RWPE2 (cell line): ENCODE data around the gene GAB4.

ENCODE experiments used
- ATAC-seq: fragments of 200-7000 bp; cut with Tn5 transposase; 3 replicates; pipeline ENCODE4 v1.9.1; 2021; ENCODE audit warnings: low read depth
- DNase-seq: peaks from one replicate; pipeline ENCODE4 v3.0.0-alpha.2; 2020; ENCODE audit warnings: low spot score
- H3K27ac ChIP-seq: fragments of 450-650 bp; 2 replicates; pipeline ENCODE4 v1.5.1; 2017; ENCODE audit warnings: mild to moderate bottlenecking; ENCODE audit not compliant: poor library complexity, severe bottlenecking
- H3K27me3 ChIP-seq: fragments of 250-450 bp; sonication (Bioruptor Pico); 2 replicates; pipeline ENCODE4 v1.5.1; 2021; ENCODE audit warnings: mild to moderate bottlenecking, moderate library complexity; ENCODE audit not compliant: insufficient read depth, poor library complexity, severe bottlenecking
- H3K36me3 ChIP-seq: fragments of 250-450 bp; sonication (Bioruptor Pico); 2 replicates; pipeline ENCODE4 v1.5.1; 2020; ENCODE audit warnings: low read depth, mild to moderate bottlenecking, moderate library complexity
- H3K4me1 ChIP-seq: fragments of 250-450 bp; sonication (Bioruptor Pico); 2 replicates; pipeline ENCODE4 v1.5.1; 2021; ENCODE audit warnings: mild to moderate bottlenecking, moderate library complexity; ENCODE audit not compliant: insufficient read depth, poor library complexity, severe bottlenecking
- H3K4me3 ChIP-seq: fragments of 250-450 bp; sonication (Bioruptor Pico); 2 replicates; pipeline ENCODE4 v1.5.1; 2021; ENCODE audit warnings: mild to moderate bottlenecking, moderate library complexity; ENCODE audit not compliant: severe bottlenecking
- H3K9me3 ChIP-seq: fragments of 250-450 bp; sonication (Bioruptor Pico); 2 replicates; pipeline ENCODE4 v1.5.1; 2021; ENCODE audit warnings: mild to moderate bottlenecking, moderate library complexity; ENCODE audit not compliant: severe bottlenecking
- TF ChIP-seq, protein P1 (sequence below): fragments of 450-650 bp; IDR thresholded peaks from one replicate; pipeline ENCODE4 v1.5.1; 2017; ENCODE audit warnings: mild to moderate bottlenecking, moderate library complexity; ENCODE audit not compliant: poor library complexity, severe bottlenecking

Gene GAB4

GRCh38 chr22:16967453-16968217, 40.4 kb downstream of the GAB4 start:
- H3K4me1 ChIP-seq = no peaks in the 10 kb centered on the region
- H3K27me3 ChIP-seq = no peaks in the 10 kb centered on the region
- TF ChIP-seq, protein P1, sequence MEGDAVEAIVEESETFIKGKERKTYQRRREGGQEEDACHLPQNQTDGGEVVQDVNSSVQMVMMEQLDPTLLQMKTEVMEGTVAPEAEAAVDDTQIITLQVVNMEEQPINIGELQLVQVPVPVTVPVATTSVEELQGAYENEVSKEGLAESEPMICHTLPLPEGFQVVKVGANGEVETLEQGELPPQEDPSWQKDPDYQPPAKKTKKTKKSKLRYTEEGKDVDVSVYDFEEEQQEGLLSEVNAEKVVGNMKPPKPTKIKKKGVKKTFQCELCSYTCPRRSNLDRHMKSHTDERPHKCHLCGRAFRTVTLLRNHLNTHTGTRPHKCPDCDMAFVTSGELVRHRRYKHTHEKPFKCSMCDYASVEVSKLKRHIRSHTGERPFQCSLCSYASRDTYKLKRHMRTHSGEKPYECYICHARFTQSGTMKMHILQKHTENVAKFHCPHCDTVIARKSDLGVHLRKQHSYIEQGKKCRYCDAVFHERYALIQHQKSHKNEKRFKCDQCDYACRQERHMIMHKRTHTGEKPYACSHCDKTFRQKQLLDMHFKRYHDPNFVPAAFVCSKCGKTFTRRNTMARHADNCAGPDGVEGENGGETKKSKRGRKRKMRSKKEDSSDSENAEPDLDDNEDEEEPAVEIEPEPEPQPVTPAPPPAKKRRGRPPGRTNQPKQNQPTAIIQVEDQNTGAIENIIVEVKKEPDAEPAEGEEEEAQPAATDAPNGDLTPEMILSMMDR = no peak
- H3K27ac ChIP-seq = no peak overlapping the region
- DNase-seq = no peak
- ATAC-seq = no peak
- no peaks in the 10 kb centered on the region for H3K36me3 ChIP-seq
- no peaks in the 10 kb centered on the region for H3K9me3 ChIP-seq
- no peak overlapping the region for H3K4me3 ChIP-seq

DNA sequence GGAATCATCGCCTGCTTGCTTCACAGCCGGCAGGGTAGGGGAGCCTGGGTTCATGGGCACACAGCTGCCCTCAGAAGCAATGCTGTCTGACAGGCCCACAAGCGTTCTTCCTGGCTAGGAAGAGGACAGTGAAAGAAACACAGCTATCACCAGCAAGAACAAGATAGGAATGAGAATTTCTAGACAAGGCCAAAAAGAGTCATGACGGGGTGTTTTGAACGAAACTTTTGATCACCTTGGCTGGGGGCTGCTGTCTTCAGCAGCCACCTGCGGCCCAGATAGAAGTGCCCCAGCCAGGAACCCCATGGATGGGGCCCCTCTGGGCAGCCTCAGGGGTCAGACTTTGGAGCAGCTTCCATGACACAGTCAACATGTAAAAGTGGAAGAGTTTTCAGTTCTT, 41.8 kb downstream of the GAB4 start:
- no peaks in the 10 kb centered on the region for H3K36me3 ChIP-seq
- no peak overlapping the region for H3K4me3 ChIP-seq
- TF ChIP-seq, protein P1 = no peak
- H3K27me3 ChIP-seq = no peaks in the 10 kb centered on the region
- H3K4me1 ChIP-seq = no peaks in the 10 kb centered on the region
- H3K27ac ChIP-seq = no peak overlapping the region
- ATAC-seq (no peak), DNase-seq (no peak)
- no peaks in the 10 kb centered on the region for H3K9me3 ChIP-seq

- H3K4me3 ChIP-seq = no peak overlapping the region
- TF ChIP-seq, protein P1 = no peak
- H3K9me3 ChIP-seq = no peaks in the 10 kb centered on the region
- H3K27me3 ChIP-seq = no peaks in the 10 kb centered on the region
- H3K36me3 ChIP-seq = no peaks in the 10 kb centered on the region
- H3K4me1 ChIP-seq = no peaks in the 10 kb centered on the region
- ATAC-seq (no peak), DNase-seq (no peak)
- no peak overlapping the region for H3K27ac ChIP-seq
Observed at GRCh38 chr22:16965560-16965959, 42.5 kb downstream of the GAB4 start.

GRCh38 chr22:16965083-16965482, 42.9 kb downstream of the GAB4 start:
- TF ChIP-seq, protein P1 = no peak
- Histone ChIP-seq H3K4me3 (no peak overlapping the region), H3K27ac (no peak overlapping the region), H3K4me1 (no peaks in the 10 kb centered on the region), H3K9me3 (no peaks in the 10 kb centered on the region), H3K36me3 (no peaks in the 10 kb centered on the region), H3K27me3 (no peaks in the 10 kb centered on the region)
- DNase-seq (no peak), ATAC-seq (no peak)

DNA sequence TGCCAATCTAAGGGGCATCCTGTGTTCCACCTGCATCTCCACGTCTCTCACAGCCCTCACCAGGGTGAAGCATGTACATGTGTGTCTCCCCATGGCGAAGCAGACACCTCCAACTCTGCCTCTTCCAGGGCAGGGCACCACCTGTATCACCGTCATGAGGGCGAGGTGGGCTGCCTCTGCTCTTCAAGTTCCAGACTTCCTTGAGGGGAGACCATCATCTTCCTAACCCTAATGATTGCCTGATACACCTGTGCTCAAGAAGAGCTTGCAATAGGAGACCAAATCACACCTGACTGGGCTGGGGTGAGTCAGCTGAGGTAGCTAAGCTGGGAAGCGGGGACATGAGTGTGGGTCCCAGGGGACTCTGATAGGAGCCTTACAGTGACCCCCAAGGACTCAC, 43.7 kb downstream of the GAB4 start:
- TF ChIP-seq, protein P1 = no peak
- no peaks in the 10 kb centered on the region for H3K4me1 ChIP-seq
- ATAC-seq = no peak
- H3K27ac ChIP-seq = no peak overlapping the region
- no peaks in the 10 kb centered on the region for H3K27me3 ChIP-seq
- no peaks in the 10 kb centered on the region for H3K9me3 ChIP-seq
- H3K4me3 ChIP-seq = no peak overlapping the region
- H3K36me3 ChIP-seq = no peaks in the 10 kb centered on the region
- DNase-seq = no peak
